Heart left ventricle (tissue), 16 donors: ENCODE data around the gene NEUROG1. TPM values are rescaled to one million over a fixed set of nuclear protein-coding genes. Genes with fewer than 3 reads are reported as not detected.

ENCODE experiments used
- ATAC-seq, 4 donors: fragments of 200-7000 bp; cut with Tn5 transposase; one replicate each; pipeline ENCODE4 v1.9.1; 2020 to 2022; ENCODE audit warnings: moderate library complexity in 4 of 4, mild to moderate bottlenecking in 3 of 4, moderate number of reproducible peaks in 1 of 4
- DNase-seq, 5 donors: peaks; one replicate each; pipeline ENCODE4 v3.0.0-alpha.2; 2020
- H3K27ac ChIP-seq, 12 donors: fragments of 200-600 bp; sonication (generic) in 4 of 12; one replicate each; pipeline versions ENCODE4 v1.5.0 to v1.8.0; 2016 to 2022; ENCODE audit warnings: mild to moderate bottlenecking in 2 of 12
- H3K27me3 ChIP-seq, 9 donors: fragments of 200-600 bp; sonication (generic) in 2 of 9; one replicate each; pipeline versions ENCODE4 v1.5.1 to v1.8.0; 2016 to 2022; ENCODE audit warnings: mild to moderate bottlenecking in 3 of 9
- H3K36me3 ChIP-seq, 9 donors: fragments of 200-600 bp; sonication (generic) in 2 of 9; one replicate each; pipeline versions ENCODE4 v1.5.0 to v1.8.0; 2018 to 2022; ENCODE audit warnings: mild to moderate bottlenecking in 2 of 9
- H3K4me1 ChIP-seq, 12 donors: fragments of 200-600 bp; sonication (generic) in 4 of 12; one replicate each; pipeline versions ENCODE4 v1.5.0 to v1.8.0; 2016 to 2022; ENCODE audit warnings: mild to moderate bottlenecking in 3 of 12
- H3K4me3 ChIP-seq, 12 donors: fragments of 200-600 bp; sonication (generic) in 4 of 12; one replicate each; pipeline versions ENCODE4 v1.5.0 to v1.8.0; 2017 to 2022; ENCODE audit warnings: mild to moderate bottlenecking in 9 of 12, moderate library complexity in 4 of 12
- H3K9me3 ChIP-seq, 12 donors: fragments of 200-600 bp; sonication (generic) in 4 of 12; one replicate each; pipeline versions ENCODE4 v1.5.0 to v1.8.0; 2016 to 2022; ENCODE audit warnings: mild to moderate bottlenecking in 1 of 12
- POLR2A ChIP-seq, 2 donors: fragments of 450-650 bp; IDR thresholded peaks; one replicate each; pipeline ENCODE4 v1.6.1; 2017; ENCODE audit warnings: antibody characterized with exemption in 2 of 2, mild to moderate bottlenecking in 2 of 2, moderate library complexity in 2 of 2
- WGBS, 4 donors: extraction: QIAGEN DNeasy Blood & Tissue Kit in 2 of 4; methylation state at CpG; one replicate each; pipeline versions ENCODE4 v1.1.5 to v1.1.7; 2013 to 2018; 5-methylcytosine and 5-hydroxymethylcytosine counted together
- intact Hi-C, 10 donors: fragments of 100-400 bp; cut with DNase I; formaldehyde crosslinking; loops; one replicate each; pipeline versions ENCODE4 v1.11.1 to v1.14.2; 2022
- polyA plus RNA-seq, 2 donors: library from polyadenylated mRNA; stranded (reverse); fragments of 200-250 nt; gene quantifications; one replicate each; pipeline ENCODE4 v1.2.3, GENCODE V29; 2013
- total RNA-seq, 9 donors: library from RNA; depleted of rRNA in 2 of 9; stranded (reverse); fragments of >200 nt in 2 of 9; fragmentation: NEBNext Ultra II Directional in 3 of 9; extraction: Animal tissue kit (Norgen Biotek cat#: 25700) in 3 of 9; gene quantifications; one replicate each; pipeline versions ENCODE4 v1.1.0 to v1.2.4, GENCODE V29; 2016 to 2023
- TF ChIP-seq, protein P1 (sequence below), 12 donors: fragments of 200-600 bp; sonication (generic) in 4 of 12; IDR thresholded peaks; one replicate each; pipeline versions ENCODE4 v1.5.0 to v1.8.0; 2018 to 2022; ENCODE audit warnings: antibody characterized with exemption in 12 of 12, mild to moderate bottlenecking in 5 of 12
- donor health status: ischemic (EF 13 %, LVEDD 7.1; RV severe dilation, severe dysfunction).
- donor health status: healthy with polysubstance abuse.
- donor health status: DM: no; HTN: yes; CAD: no.
- donor health status: DM: no; HTN: no; CAD: no.
- donor health status: ischemic (EF 25% LVEDD 6.9; RV normal size, moderate dysfunction).
- donor health status: ischemic (EF 25% LVEDD 5.7; RV mildly dilated, moderate dysfunction).
- donor health status: healthy.
- donor health status: DM: yes; HTN: yes; CAD: no.
- donor health status: ischemic (EF 35%, LVEDD 5.7; RV mildly dilated, moderate dysfunction).
- donor health status: nonischemic (EF 11% LVEDD 7.7; RV severe dilation, severe dysfunction).
- donor health status: DM: yes; HTN: yes; CAD: no.
- donor health status: PGD.
- donor health status: ischemic (EF 29% LVEDD 5.4; RV normal size, mild dysfunction).
- donor health status: nonischemic (EF 23%, LVEDD 6.1; RV moderate dilation, normal function).

The NEUROG1 gene
- total and polyA plus RNA-seq, 11 donors: not detected

DNA sequence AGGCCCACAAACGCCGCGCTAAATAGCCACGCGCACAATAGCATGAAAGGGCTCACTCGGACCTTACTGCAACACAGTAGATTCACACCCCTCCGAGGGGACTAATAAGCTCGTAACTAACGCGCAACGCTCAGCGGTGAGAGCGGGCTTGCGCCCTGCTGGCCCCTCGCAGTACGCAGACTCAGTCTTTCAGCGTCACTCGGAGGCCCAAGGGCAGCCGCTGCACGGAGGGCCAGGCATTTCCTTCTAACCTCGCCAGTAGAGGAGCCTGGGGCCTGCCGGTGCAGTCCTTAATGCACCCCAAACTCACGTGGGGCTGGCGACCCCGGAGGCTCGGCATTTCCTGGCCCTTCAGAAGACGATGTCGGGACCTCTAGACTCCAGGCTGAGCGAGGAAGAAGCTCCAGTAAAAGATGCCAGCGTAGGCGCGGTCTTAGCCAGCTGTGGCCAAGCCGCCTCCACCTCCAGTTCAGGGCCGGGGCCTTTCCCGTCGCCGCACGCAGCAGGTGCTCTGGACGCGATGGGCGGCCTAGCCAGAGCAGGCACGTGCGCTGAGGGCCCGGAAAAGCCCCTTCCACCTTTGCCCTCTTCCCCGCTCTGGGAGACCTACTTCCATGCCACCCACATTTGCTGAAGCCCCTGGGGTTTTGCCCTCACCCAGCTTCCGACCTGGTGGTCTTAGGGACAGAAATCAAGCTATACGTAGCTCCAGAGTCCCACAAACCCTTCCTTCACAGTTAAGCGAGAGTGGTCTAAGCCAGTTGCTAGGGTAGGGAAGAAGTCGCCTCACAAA, 45.3 kb downstream of the NEUROG1 start:
- no peak overlapping the region for H3K27ac ChIP-seq
- H3K27me3 ChIP-seq: peaks cover 24 to 95% (median 67%) of the 10 kb centered on the region in 9 donors
- ATAC-seq (no peak), DNase-seq (no peak)
- no peaks in the 10 kb centered on the region for H3K9me3 ChIP-seq
- no peaks in the 10 kb centered on the region for H3K36me3 ChIP-seq
- 5 to 8% (median 6%) methylated on average over 37 to 49 of the region's 49 CpGs for WGBS, 4 donors
- peaks cover 0 to 32% (median 18%) of the 10 kb centered on the region in 12 donors for H3K4me1 ChIP-seq
- TF ChIP-seq POLR2A (IDR thresholded peaks at IDR 0.05): no peak
- H3K4me3 ChIP-seq: peak overlapping the region in 10 of 12 donors; percentile 2 to 44 (median 30)
- intact Hi-C loops: no loop called here

DNA sequence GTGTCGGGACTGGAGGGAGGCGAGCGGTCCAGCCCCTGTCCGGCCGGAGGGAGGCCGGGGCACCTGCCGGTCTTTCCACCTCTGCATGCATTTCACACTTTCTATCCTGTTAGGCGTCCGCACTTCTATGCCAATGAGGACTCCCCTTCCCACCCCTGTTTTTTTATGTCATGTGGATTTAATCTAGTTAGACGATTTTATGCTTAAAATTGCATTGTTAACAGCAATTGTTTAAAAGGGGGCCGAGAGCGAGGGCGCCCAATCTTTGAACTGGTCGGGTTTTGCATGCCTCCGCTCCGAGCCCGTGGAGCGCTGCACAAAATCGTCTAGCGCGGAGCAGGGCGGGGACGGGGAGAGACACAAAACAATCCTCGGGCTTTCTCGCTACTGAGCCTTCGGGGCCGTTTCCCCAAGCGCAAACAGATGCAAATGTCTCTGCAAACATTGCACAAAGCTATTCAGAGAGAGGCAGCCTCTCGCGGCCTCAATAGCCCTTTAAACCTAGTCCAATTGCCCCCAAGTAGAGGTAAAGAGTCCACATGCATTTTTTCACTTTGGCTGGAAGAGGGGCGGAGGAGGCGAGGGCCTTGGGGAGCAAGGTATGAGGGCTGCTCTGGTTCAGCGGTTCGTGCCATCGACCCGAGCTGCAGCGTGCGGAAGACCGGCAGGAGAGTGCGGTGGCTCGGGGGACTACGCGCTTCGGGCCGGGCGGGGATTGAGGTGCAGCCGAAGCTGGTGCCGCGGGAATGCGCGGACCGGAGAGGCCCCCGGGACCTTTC, 46.1 kb downstream of the NEUROG1 start:
- Histone ChIP-seq H3K27me3 (peaks cover 24 to 93% (median 67%) of the 10 kb centered on the region in 9 donors), H3K9me3 (no peaks in the 10 kb centered on the region), H3K4me1 (peaks cover 0 to 32% (median 18%) of the 10 kb centered on the region in 12 donors), H3K27ac (no peak overlapping the region), H3K36me3 (no peaks in the 10 kb centered on the region), H3K4me3 (peak overlapping the region in 10 of 12 donors; percentile 10 to 45 (median 34))
- 2 to 3% (median 2%) methylated on average over 48 to 53 of the region's 53 CpGs for WGBS, 4 donors
- DNase-seq: no peak
- ATAC-seq: no peak
- TF ChIP-seq, protein P1, sequence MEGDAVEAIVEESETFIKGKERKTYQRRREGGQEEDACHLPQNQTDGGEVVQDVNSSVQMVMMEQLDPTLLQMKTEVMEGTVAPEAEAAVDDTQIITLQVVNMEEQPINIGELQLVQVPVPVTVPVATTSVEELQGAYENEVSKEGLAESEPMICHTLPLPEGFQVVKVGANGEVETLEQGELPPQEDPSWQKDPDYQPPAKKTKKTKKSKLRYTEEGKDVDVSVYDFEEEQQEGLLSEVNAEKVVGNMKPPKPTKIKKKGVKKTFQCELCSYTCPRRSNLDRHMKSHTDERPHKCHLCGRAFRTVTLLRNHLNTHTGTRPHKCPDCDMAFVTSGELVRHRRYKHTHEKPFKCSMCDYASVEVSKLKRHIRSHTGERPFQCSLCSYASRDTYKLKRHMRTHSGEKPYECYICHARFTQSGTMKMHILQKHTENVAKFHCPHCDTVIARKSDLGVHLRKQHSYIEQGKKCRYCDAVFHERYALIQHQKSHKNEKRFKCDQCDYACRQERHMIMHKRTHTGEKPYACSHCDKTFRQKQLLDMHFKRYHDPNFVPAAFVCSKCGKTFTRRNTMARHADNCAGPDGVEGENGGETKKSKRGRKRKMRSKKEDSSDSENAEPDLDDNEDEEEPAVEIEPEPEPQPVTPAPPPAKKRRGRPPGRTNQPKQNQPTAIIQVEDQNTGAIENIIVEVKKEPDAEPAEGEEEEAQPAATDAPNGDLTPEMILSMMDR (IDR thresholded peaks at IDR 0.05): no peak
- TF ChIP-seq POLR2A (IDR thresholded peaks at IDR 0.05): no peak
- intact Hi-C loops: no loop called here

DNA sequence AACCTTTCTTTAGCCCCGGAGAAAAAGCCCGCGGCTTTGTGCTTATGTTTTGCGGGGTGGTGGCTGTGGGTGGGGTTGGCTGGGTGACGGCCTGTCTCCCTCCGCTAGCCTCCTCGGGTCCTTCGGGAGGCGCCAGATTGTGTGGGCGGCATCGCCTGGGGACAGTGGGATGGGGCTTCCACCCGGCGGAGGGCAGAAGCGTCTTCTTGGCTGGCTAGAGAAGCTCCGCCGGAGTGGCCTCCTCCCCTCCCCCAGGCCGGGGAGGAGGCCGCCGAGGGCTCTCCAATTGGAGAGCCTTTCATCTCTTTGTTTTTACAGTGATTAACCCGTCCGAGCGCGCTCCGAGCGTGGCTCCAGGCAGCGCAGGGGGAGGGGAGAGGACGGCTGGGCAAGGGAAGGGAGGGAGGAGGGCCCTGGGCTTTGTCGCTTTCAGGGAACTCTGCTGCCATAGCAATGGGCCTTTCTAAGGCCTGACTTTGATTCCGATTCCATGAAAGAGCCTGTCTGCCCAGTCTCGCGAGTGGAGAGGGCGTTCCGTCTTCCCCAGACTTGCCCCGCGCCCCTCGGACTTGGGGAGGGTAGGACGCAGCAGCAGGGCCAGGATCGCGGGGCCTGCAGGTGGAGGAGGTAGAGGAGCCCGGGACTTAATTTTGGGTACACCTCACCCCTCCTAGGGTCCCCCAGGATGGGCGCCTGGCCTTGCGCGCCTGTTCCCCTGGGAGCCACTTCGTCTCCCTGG, 46.9 kb downstream of the NEUROG1 start:
- no peak overlapping the region for H3K27ac ChIP-seq
- H3K27me3 ChIP-seq: peaks cover 24 to 85% (median 67%) of the 10 kb centered on the region in 9 donors
- peak overlapping the region in 11 of 12 donors; percentile 2 to 45 (median 32) for H3K4me3 ChIP-seq
- intact Hi-C loops: no loop called here
- DNase-seq: no peak
- H3K36me3 ChIP-seq: no peaks in the 10 kb centered on the region
- H3K4me1 ChIP-seq: peaks cover 0 to 32% (median 18%) of the 10 kb centered on the region in 12 donors
- WGBS, 4 donors: 2 to 3% (median 2%) methylated on average over 28 to 44 of the region's 44 CpGs
- TF ChIP-seq, protein P1 (IDR thresholded peaks at IDR 0.05): no peak
- peak in 2 of 4 donors; percentile 20 to 37 for ATAC-seq
- no peaks in the 10 kb centered on the region for H3K9me3 ChIP-seq

DNA sequence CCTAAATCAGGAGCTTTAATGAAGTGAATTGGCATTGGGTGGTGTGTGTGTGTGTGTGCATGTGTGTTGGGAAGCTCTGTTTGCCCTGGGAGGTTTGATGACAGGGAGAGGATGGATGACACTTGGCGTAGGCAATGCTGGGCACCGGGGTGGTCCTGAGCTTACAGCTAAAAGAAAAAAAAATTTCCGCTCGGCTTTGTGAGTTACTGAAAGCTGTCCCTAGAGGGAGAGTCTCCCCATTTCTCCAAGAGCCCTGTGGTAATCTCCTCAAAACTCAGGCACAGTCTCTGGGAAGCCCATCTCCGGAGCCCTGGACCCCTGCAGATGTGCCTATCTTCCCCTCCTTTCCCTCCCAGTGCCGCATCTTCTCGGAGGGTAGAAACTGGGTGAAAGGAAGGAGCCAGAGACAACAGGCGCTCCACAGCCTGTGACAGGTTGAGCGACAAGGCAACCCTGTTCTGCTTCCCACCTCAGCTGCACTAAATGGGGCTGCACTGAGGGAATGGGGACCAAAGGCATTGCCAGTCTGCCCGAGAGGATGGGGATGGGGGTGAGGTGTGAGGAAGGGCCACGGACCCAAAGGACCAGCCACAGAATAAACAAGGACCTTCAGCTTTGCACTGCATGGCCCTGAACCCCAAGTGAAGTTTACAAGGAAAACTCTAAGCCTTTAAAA, 47.8 kb downstream of the NEUROG1 start:
- no peak for TF ChIP-seq POLR2A (IDR thresholded peaks at IDR 0.05)
- TF ChIP-seq, protein P1 (IDR thresholded peaks at IDR 0.05): no peak
- no peaks in the 10 kb centered on the region for H3K9me3 ChIP-seq
- H3K27me3 ChIP-seq: peaks cover 24 to 77% (median 63%) of the 10 kb centered on the region in 9 donors
- intact Hi-C loops: no loop called here
- DNase-seq (no peak), ATAC-seq (no peak)
- no peaks in the 10 kb centered on the region for H3K36me3 ChIP-seq
- no peak overlapping the region for H3K27ac ChIP-seq
- no peak overlapping the region for H3K4me3 ChIP-seq
- H3K4me1 ChIP-seq: peaks cover 0 to 32% (median 18%) of the 10 kb centered on the region in 12 donors
- 13 to 19% (median 17%) methylated on average over 11 of the region's 11 CpGs for WGBS, 4 donors
